ENCODE data around the gene DYNLRB2. TPM values are rescaled to one million over a fixed set of nuclear protein-coding genes. Genes with fewer than 3 reads are reported as not detected.

DYNLRB2 gene
- total RNA-seq, 4 donors from 2014 or later = 1.2 to 2.3 (median 1.9) TPM; not detected in 1

DNA sequence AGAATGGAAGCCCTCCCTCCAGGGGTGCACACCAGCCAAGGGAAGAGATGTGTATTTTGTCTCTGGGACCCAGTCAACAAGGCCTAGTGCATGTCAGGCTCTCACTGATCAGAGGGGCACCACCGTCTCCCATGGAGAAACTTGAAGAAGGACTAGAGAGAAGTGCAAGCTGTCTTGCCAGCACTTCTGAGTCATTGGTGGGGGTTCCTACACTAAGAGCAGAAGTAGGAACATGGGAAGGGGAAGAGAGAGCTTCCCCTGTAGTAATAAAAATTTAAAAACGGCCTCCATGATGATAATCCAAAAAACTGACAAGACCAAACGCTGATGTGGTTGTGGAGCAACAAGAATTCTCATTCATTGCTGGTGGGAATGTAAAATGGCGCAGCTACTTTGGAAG, 46.3 kb downstream of the DYNLRB2 start:
- H3K9me3 ChIP-seq = no peaks in the 10 kb centered on the region
- TF ChIP-seq, protein P1, sequence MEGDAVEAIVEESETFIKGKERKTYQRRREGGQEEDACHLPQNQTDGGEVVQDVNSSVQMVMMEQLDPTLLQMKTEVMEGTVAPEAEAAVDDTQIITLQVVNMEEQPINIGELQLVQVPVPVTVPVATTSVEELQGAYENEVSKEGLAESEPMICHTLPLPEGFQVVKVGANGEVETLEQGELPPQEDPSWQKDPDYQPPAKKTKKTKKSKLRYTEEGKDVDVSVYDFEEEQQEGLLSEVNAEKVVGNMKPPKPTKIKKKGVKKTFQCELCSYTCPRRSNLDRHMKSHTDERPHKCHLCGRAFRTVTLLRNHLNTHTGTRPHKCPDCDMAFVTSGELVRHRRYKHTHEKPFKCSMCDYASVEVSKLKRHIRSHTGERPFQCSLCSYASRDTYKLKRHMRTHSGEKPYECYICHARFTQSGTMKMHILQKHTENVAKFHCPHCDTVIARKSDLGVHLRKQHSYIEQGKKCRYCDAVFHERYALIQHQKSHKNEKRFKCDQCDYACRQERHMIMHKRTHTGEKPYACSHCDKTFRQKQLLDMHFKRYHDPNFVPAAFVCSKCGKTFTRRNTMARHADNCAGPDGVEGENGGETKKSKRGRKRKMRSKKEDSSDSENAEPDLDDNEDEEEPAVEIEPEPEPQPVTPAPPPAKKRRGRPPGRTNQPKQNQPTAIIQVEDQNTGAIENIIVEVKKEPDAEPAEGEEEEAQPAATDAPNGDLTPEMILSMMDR (IDR thresholded peaks at IDR 0.05) = no peak
- TF ChIP-seq POLR2AphosphoS5 (IDR thresholded peaks at IDR 0.05) (no peak), POLR2A (IDR thresholded peaks at IDR 0.05) (no peak), EP300 (IDR thresholded peaks at IDR 0.05) (no peak)
- no peak overlapping the region for H3K4me3 ChIP-seq
- H3K27me3 ChIP-seq = peaks cover 6% of the 10 kb centered on the region
- WGBS, 2 donors (ENCODE audit: low coverage in 1 of 2) = 80 to 83% methylated on average over 3 to 4 of the region's 4 CpGs
- ATAC-seq = no peak
- no peaks in the 10 kb centered on the region for H3K36me3 ChIP-seq
- no peak overlapping the region for H3K27ac ChIP-seq
- H3K4me1 ChIP-seq = no peaks in the 10 kb centered on the region

DNA sequence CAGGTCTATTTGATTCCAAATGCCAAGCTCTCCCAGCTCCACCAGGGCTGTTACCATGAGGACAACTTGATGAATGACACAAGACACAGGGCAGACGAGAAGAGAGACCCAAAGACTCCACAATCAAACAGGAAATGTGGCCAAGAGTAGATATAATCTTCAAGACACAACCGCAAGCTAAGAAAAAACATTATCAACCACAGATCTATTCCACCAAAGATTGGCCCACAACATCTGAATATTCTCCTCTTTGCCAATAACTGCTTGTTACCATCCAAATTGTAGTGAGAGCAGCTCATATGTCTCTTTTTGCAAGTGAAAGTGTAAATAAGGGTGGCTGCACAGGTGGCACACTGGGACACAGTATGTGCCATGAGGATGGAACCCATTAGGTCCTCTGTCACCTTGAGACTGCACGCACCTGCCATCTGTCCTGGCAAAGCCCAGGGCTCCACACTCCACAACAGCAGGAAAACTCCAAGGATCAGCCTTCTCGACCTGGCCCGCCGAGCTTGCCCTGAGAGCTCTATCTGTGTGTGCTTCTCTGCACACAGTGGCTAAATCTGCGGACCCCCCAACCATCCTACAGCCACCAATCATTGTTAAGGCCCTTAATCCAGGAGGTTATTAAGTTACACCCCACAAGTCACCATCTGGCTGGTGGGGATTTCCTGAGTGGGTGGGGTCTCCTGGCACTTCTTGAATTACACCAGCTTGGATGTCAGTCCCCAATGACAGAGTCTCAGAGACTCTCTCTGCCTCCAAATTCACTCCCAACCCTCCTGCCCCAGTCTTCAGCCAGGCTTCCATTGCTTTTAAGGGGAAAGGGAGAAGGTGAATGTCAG, 50.5 kb downstream of the DYNLRB2 start:
- WGBS, 2 donors (ENCODE audit: low coverage in 1 of 2) = 38 to 100% methylated on average over 1 to 2 of the region's 7 CpGs
- H3K9me3 ChIP-seq = no peaks in the 10 kb centered on the region
- TF ChIP-seq, protein P1 (IDR thresholded peaks at IDR 0.05) = no peak
- TF ChIP-seq EP300 (IDR thresholded peaks at IDR 0.05) (no peak), POLR2AphosphoS5 (IDR thresholded peaks at IDR 0.05) (no peak), POLR2A (IDR thresholded peaks at IDR 0.05) (no peak)
- no peak overlapping the region for H3K4me3 ChIP-seq
- no peak for ATAC-seq
- H3K27me3 ChIP-seq = peaks cover 11% of the 10 kb centered on the region
- H3K36me3 ChIP-seq = no peaks in the 10 kb centered on the region
- H3K27ac ChIP-seq = no peak overlapping the region
- H3K4me1 ChIP-seq = no peaks in the 10 kb centered on the region

DNA sequence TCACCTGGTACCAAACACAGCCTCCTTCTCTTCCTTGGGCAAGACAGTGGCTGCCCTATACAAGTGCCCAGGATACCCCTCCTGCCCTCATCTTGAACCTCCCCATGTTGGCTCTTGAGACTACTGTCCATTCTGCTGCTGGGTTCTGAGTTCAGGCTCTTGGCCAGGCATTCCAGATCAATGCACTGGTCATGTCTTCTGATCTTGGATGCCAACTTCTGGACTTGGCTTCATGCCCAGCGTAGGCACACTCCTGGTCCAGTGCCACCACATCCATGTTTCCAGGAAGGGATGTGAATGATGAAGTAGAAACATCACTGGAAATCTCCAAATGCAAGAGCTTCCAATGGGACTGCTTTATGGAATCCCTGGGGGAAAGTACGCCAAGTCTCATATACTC, 51.5 kb downstream of the DYNLRB2 start:
- 50% methylated on average over 1 of the region's 2 CpGs; no CpG with 5 or more reads in 1 of the 2 donors for WGBS, 2 donors (ENCODE audit: low coverage in 1 of 2)
- no peaks in the 10 kb centered on the region for H3K4me1 ChIP-seq

DNA sequence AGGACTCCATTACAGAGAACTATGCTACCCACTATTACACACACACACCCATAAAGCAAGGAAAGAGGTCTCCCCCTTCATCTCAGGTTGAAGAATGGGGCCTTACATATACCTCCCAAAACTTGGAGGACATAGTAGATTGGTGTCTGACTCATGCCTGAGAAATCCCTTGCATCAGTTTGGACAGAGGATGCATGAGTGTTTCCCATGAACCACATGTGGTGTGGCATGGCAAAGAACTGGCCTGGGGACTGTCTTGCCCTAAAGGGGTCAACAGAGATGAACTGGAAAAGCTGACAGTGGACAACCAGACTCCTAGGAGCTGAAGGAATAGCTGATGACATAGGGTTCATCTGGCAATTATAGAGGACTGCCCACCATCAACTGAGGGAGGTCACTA, 54.0 kb downstream of the DYNLRB2 start:
- Histone ChIP-seq H3K27me3 (peaks cover 10% of the 10 kb centered on the region), H3K4me3 (no peak overlapping the region), H3K9me3 (no peaks in the 10 kb centered on the region), H3K36me3 (no peaks in the 10 kb centered on the region), H3K4me1 (no peaks in the 10 kb centered on the region), H3K27ac (no peak overlapping the region)
- TF ChIP-seq POLR2A (IDR thresholded peaks at IDR 0.05) (no peak), EP300 (IDR thresholded peaks at IDR 0.05) (no peak), POLR2AphosphoS5 (IDR thresholded peaks at IDR 0.05) (no peak)
- TF ChIP-seq, protein P1 (IDR thresholded peaks at IDR 0.05) = no peak
- ATAC-seq = no peak

More for the DNA sequence above, 51.5 kb downstream of the DYNLRB2 start:
- H3K4me3 ChIP-seq = no peak overlapping the region
- peaks cover 10% of the 10 kb centered on the region for H3K27me3 ChIP-seq
- no peak for ATAC-seq
- no peak for TF ChIP-seq EP300 (IDR thresholded peaks at IDR 0.05)
- TF ChIP-seq, protein P1 (IDR thresholded peaks at IDR 0.05) = no peak
- TF ChIP-seq POLR2A (IDR thresholded peaks at IDR 0.05) = no peak
- TF ChIP-seq POLR2AphosphoS5 (IDR thresholded peaks at IDR 0.05) = no peak
- H3K27ac ChIP-seq = no peak overlapping the region
- no peaks in the 10 kb centered on the region for H3K9me3 ChIP-seq
- H3K36me3 ChIP-seq = no peaks in the 10 kb centered on the region
